SK-N-SH (cell line): ENCODE measurements around the gene UPF3B. TPM values are rescaled to one million over a fixed set of nuclear protein-coding genes. Genes with fewer than 3 reads are reported as not detected.

Experiments used
- CTCF ChIA-PET: fragments of 300-600, 350-600 bp; formaldehyde crosslinking; extraction: SDS; loops from one replicate; lab custom pipeline; 2021; lab: Yijun Ruan, JAX
- POLR2A ChIA-PET: fragments of 350-600 bp; sonication (Branson Sonifier 250); formaldehyde crosslinking; extraction: SDS; loops from one replicate; lab custom pipeline; 2020; ENCODE audit warnings: antibody characterized with exemption, inconsistent platforms; lab: Yijun Ruan, JAX
- DNase-seq: peaks from one replicate; pipeline ENCODE4 v3.0.0; 2012
- H2AFZ ChIP-seq: fragments of 200-600 bp; sonication (generic); 2 replicates; pipeline ENCODE4 v1.8.1; 2016; ENCODE audit warnings: antibody characterized with exemption, mild to moderate bottlenecking, low read depth
- H3F3A ChIP-seq: fragments of 200-600 bp; sonication (generic); replicated peaks from 2 replicates; pipeline ENCODE3; 2016; ENCODE audit warnings: antibody characterized with exemption, mild to moderate bottlenecking; ENCODE audit not compliant: insufficient read depth
- H3K27ac ChIP-seq, 2 experiments: fragments of 200-500 bp in 1 of 2; fragments of 200-600 bp in 1 of 2; sonication (Bioruptor generic) in 1 of 2; sonication (generic), shearing (Covaris generic) in 1 of 2; 2 replicates each; pipeline versions ENCODE4 v1.5.1 to v1.6.1; 2014 to 2016; ENCODE audit warnings: low read depth in 2 of 2, inconsistent platforms in 1 of 2, low read length in 1 of 2, mild to moderate bottlenecking in 1 of 2, mixed read lengths in 1 of 2
- H3K27me3 ChIP-seq: fragments of 200-600 bp; sonication (generic), shearing (Covaris generic); 2 replicates; pipeline ENCODE4 v1.6.1; 2016; ENCODE audit warnings: mixed run types; ENCODE audit not compliant: insufficient read depth
- H3K36me3 ChIP-seq, 2 experiments: fragments of 200-500 bp in 1 of 2; fragments of 200-600 bp in 1 of 2; sonication (Bioruptor generic) in 1 of 2; sonication (generic) in 1 of 2; replicated peaks in 1 of 2; 2 replicates each; pipeline versions ENCODE3 to v1.5.1; 2014 to 2016; ENCODE audit warnings: low read length in 1 of 2, mild to moderate bottlenecking in 1 of 2; ENCODE audit not compliant: insufficient read depth in 2 of 2, control insufficient read depth in 1 of 2
- H3K4me1 ChIP-seq, 2 experiments: fragments of 200-500 bp in 1 of 2; fragments of 200-600 bp in 1 of 2; sonication (Bioruptor generic) in 1 of 2; sonication (generic), shearing (Covaris generic) in 1 of 2; 2 replicates each; pipeline versions ENCODE4 v1.5.1 to v1.6.1; 2014 to 2016; ENCODE audit warnings: low read depth in 1 of 2, low read length in 1 of 2, mixed run types in 1 of 2; ENCODE audit not compliant: insufficient read depth in 2 of 2, control insufficient read depth in 1 of 2
- H3K4me2 ChIP-seq: fragments of 200-600 bp; sonication (generic), shearing (Covaris generic); 2 replicates; pipeline ENCODE4 v1.6.1; 2017; ENCODE audit warnings: mixed run types
- H3K4me3 ChIP-seq, 2 experiments: fragments of 200-500 bp in 1 of 2; fragments of 200-600 bp in 1 of 2; sonication (Bioruptor generic) in 1 of 2; sonication (generic), shearing (Covaris generic) in 1 of 2; 2 replicates each; pipeline versions ENCODE4 v1.5.1 to v1.8.1; 2014 to 2016; ENCODE audit warnings: low read depth in 2 of 2, inconsistent platforms in 1 of 2, low read length in 1 of 2, mild to moderate bottlenecking in 1 of 2, mixed read lengths in 1 of 2, moderate library complexity in 1 of 2
- H3K79me2 ChIP-seq: fragments of 200-600 bp; sonication (generic); 2 replicates; pipeline ENCODE4 v1.8.1; 2017; ENCODE audit warnings: mild to moderate bottlenecking; ENCODE audit not compliant: insufficient read depth
- H3K9ac ChIP-seq: fragments of 200-600 bp; sonication (generic); 2 replicates; pipeline ENCODE4 v1.6.1; 2017; ENCODE audit warnings: mixed run types
- H3K9me2 ChIP-seq: fragments of 200-600 bp; sonication (generic); 2 replicates; pipeline ENCODE4 v1.6.1; 2017; ENCODE audit warnings: mixed run types
- H3K9me3 ChIP-seq: fragments of 200-600 bp; sonication (generic); 2 replicates; pipeline ENCODE4 v1.6.1; 2017; ENCODE audit warnings: mixed run types, mild to moderate bottlenecking, moderate library complexity
- H4K20me1 ChIP-seq: fragments of 200-600 bp; sonication (generic); 2 replicates; pipeline ENCODE4 v1.6.1; 2017; ENCODE audit warnings: mild to moderate bottlenecking, mixed run types; ENCODE audit not compliant: insufficient read depth
- FOSL2 ChIP-seq: IDR thresholded peaks from 2 replicates; pipeline ENCODE4 v1.4.0; 2012; ENCODE audit warnings: low read depth, mild to moderate bottlenecking, moderate library complexity, borderline replicate concordance
- FOXM1 ChIP-seq: IDR thresholded peaks from 2 replicates; pipeline ENCODE4 v1.4.0; 2012; ENCODE audit warnings: low read depth, mild to moderate bottlenecking
- GABPA ChIP-seq: IDR thresholded peaks from 2 replicates; pipeline ENCODE4 v1.4.0; 2012; ENCODE audit warnings: low read depth, mild to moderate bottlenecking
- GATA2 ChIP-seq: sonication (generic); formaldehyde crosslinking; IDR thresholded peaks from 2 replicates; pipeline ENCODE4 v1.5.0; 2020; ENCODE audit warnings: mild to moderate bottlenecking, missing genetic modification reagents
- JUND ChIP-seq: IDR thresholded peaks from 2 replicates; pipeline ENCODE4 v1.4.0; 2012
- MAX ChIP-seq: IDR thresholded peaks from 2 replicates; pipeline ENCODE4 v1.4.0; 2012; ENCODE audit warnings: low read depth
- MEF2A ChIP-seq: IDR thresholded peaks from 2 replicates; pipeline ENCODE4 v1.4.0; 2012; ENCODE audit warnings: low read depth, borderline replicate concordance
- MXI1 ChIP-seq: IDR thresholded peaks from 2 replicates; pipeline ENCODE4 v1.6.1; 2012; ENCODE audit warnings: mild to moderate bottlenecking, low read depth, low read length, improper control_type of control experiment
- NFIC ChIP-seq: IDR thresholded peaks from 2 replicates; pipeline ENCODE4 v1.4.0; 2012; ENCODE audit warnings: borderline replicate concordance
- NRF1 ChIP-seq: IDR thresholded peaks from 2 replicates; pipeline ENCODE4 v1.6.1; 2012; ENCODE audit warnings: low read depth, mild to moderate bottlenecking, low read length
- PBX3 ChIP-seq: IDR thresholded peaks from 2 replicates; pipeline ENCODE4; 2012
- POLR2AphosphoS5 ChIP-seq: IDR thresholded peaks from 2 replicates; pipeline ENCODE4 v1.6.1; 2012; ENCODE audit warnings: low read depth, low read length
- RAD21 ChIP-seq: IDR thresholded peaks from 2 replicates; pipeline ENCODE4 v1.6.1; 2012; ENCODE audit warnings: mild to moderate bottlenecking, low read length
- RCOR1 ChIP-seq: fragments of 150-350 bp; IDR thresholded peaks from 2 replicates; pipeline ENCODE4 v1.6.1; 2017; ENCODE audit warnings: antibody characterized with exemption, low read length
- REST ChIP-seq: IDR thresholded peaks from 2 replicates; pipeline ENCODE4 v1.6.1; 2012; ENCODE audit warnings: mild to moderate bottlenecking, low read depth, low read length, moderate library complexity
- SIN3A ChIP-seq: IDR thresholded peaks from 2 replicates; pipeline ENCODE4 v1.6.1; 2012; ENCODE audit warnings: low read depth, mild to moderate bottlenecking, low read length, moderate library complexity, borderline replicate concordance
- SMC3 ChIP-seq: IDR thresholded peaks from 2 replicates; pipeline ENCODE4 v1.6.1; 2012; ENCODE audit warnings: low read depth, low read length, improper control_type of control experiment
- TCF12 ChIP-seq: IDR thresholded peaks from 2 replicates; pipeline ENCODE4 v1.4.0; 2012
- TEAD4 ChIP-seq: IDR thresholded peaks from 2 replicates; pipeline ENCODE4 v1.4.0; 2012; ENCODE audit warnings: mild to moderate bottlenecking, borderline replicate concordance; ENCODE audit not compliant: insufficient read depth
- USF1 ChIP-seq: IDR thresholded peaks from 2 replicates; pipeline ENCODE4 v1.4.0; 2012; ENCODE audit warnings: low read depth, borderline replicate concordance
- USF2 ChIP-seq: fragments of 150-350 bp; IDR thresholded peaks from 2 replicates; pipeline ENCODE4 v1.6.1; 2017; ENCODE audit warnings: antibody characterized with exemption, low read length, low read depth, borderline replicate concordance
- YY1 ChIP-seq: IDR thresholded peaks from 2 replicates; pipeline ENCODE4 v1.4.0; 2012; ENCODE audit warnings: low read depth, mild to moderate bottlenecking
- ZBTB33 ChIP-seq: IDR thresholded peaks from 2 replicates; pipeline ENCODE4 v1.4.0; 2012; ENCODE audit warnings: low read depth, borderline replicate concordance
- WGBS: methylation state at CpG from one replicate; pipeline ENCODE4 v1.1.6; 2017; ENCODE audit warnings: low lambda C conversion rate; 5-methylcytosine and 5-hydroxymethylcytosine counted together
- polyA plus RNA-seq, 3 experiments: library from polyadenylated mRNA; depleted of rRNA; stranded (reverse); fragments of >200 nt; gene quantifications; 2 replicates each; pipeline ENCODE4 v1.2.3, GENCODE V29; 2012

The UPF3B gene
- 8.5 and 8.9 TPM in 2 replicates for polyA plus RNA-seq (2012; rRNA removed)
- polyA plus RNA-seq (2012; cell fraction: cytosol; rRNA removed), result 10.5 and 15.4 TPM in 2 replicates
- polyA plus RNA-seq (2012; cell fraction: nucleus; rRNA removed), result 5.0 and 11.3 TPM in 2 replicates

- Histone ChIP-seq H3K27ac (peak within 1 kb of the TSS; percentile 84 to 85), H3K4me2 (peak within 1 kb of the TSS; percentile 91), H3K79me2 (peaks cover 27% of the 10 kb centered on the region), H3K9me3 (no peaks in the 10 kb centered on the region), H4K20me1 (no peaks in the 10 kb centered on the region), H3K9me2 (no peaks in the 10 kb centered on the region), H3K9ac (peak within 1 kb of the TSS; percentile 82), H3F3A (peaks cover 3% of the 10 kb centered on the region), H3K27me3 (peaks cover 20% of the 10 kb centered on the region), H3K4me3 (peak within 1 kb of the TSS; percentile 74 to 96), H3K4me1 (peaks cover 0 to 2% of the 10 kb centered on the region in 2 experiments; a peak in 1 of 4 replicates), H3K36me3 (peaks cover 6 to 33% of the 10 kb centered on the region in 2 experiments), H2AFZ (peak within 1 kb of the TSS; percentile 98)
- DNase-seq, result peak; percentile 95
- CTCF ChIA-PET, result interaction anchor here (1.2 to 1.3 kb wide), 2 partner anchors 28 to 35 kb away, joined by 4 to 6 read pairs; no protein-coding TSS in a partner anchor
- WGBS, result under 1% methylated on average over 53 of the region's 54 CpGs
- POLR2A ChIA-PET, result interaction anchor here (0.7 to 1.9 kb wide), 5 partner anchors 10 to 61 kb away, joined by 3 to 37 read pairs (median 4); partner anchors contain the start of genes NDUFA1, RNF113A and RPL39
- TF ChIP-seq JUND (no peak), POLR2AphosphoS5 (peak; percentile 87), REST (no peak), MAX (peak; percentile 62; the same call in 1 of the 2 replicates), RCOR1 (no peak), GATA2 (CRISPR knock-in tag) (no peak; the same call in 1 of the 2 replicates), SMC3 (no peak), TEAD4 (no peak), MEF2A (no peak), RAD21 (no peak), ZBTB33 (peak; percentile 97), NFIC (no peak), TCF12 (no peak; the same call in 1 of the 2 replicates), MXI1 (no peak), PBX3 (no peak), NRF1 (no peak), GABPA (peak; percentile 45), FOXM1 (no peak), SIN3A (peak; percentile 82; the same call in 1 of the 2 replicates), YY1 (peak; percentile 93), USF1 (no peak), FOSL2 (no peak), USF2 (no peak)
Measured at GRCh38 chrX:119852382-119853353, at the start of gene UPF3B. Gene UPF3B, minus strand, starts transcription at chrX:119852963. Its CDS starts 35 bp downstream, at chrX:119852928.
